B cell (primary cell): ENCODE measurements around the gene TPST1. TPM values are rescaled to one million over a fixed set of nuclear protein-coding genes. Genes with fewer than 3 reads are reported as not detected.
"Not testable (repeated sequence)": the region's sequence is repeated elsewhere in the genome, so short reads cannot be mapped to it uniquely, and the experiment has no call there.

Experiments
- ATAC-seq: fragments of 200-7000 bp; cut with Tn5 transposase; one replicate; pipeline ENCODE4 v1.10.0; 2021; ENCODE audit warnings: low read depth, mild to moderate bottlenecking, moderate number of reproducible peaks, moderate library complexity
- CTCF ChIA-PET: fragments of 350-600 bp; sonication (Branson Sonifier 250); formaldehyde crosslinking; loops from one replicate; lab custom pipeline; 2021; ENCODE audit warnings: antibody characterized with exemption, inconsistent platforms; lab: Charles Lee
- POLR2A ChIA-PET: fragments of 350-600 bp; sonication (Branson Sonifier 250); formaldehyde crosslinking; loops from one replicate; lab custom pipeline; 2021; ENCODE audit warnings: antibody characterized with exemption; lab: Charles Lee
- DNase-seq: peaks from one replicate; pipeline ENCODE4 v3.0.0; 2013
- H2AFZ ChIP-seq: 2 replicates; pipeline ENCODE4 v1.6.1; 2012; ENCODE audit warnings: mild to moderate bottlenecking, low read depth, low read length; ENCODE audit not compliant: insufficient read depth, poor library complexity, severe bottlenecking
- H3K27ac ChIP-seq, 2 donors: 1 replicate in 1 of 2; 2 replicates in 1 of 2; pipeline ENCODE4 v1.5.1; 2012 to 2013; ENCODE audit warnings: low read length in 2 of 2, mild to moderate bottlenecking in 2 of 2, moderate library complexity in 1 of 2
- H3K27me3 ChIP-seq, 4 experiments: fragments of 200-600 bp in 1 of 4; sonication (generic) in 1 of 4; replicated peaks in 1 of 4; 1 replicate in 2 of 4; 2 replicates in 2 of 4; pipeline versions ENCODE4 v1.6.1 to v1.7.0; 2013 to 2016; ENCODE audit warnings: low read length in 3 of 4, mild to moderate bottlenecking in 2 of 4, mixed read lengths in 1 of 4, moderate library complexity in 1 of 4; ENCODE audit not compliant: insufficient read depth in 4 of 4, control insufficient read depth in 3 of 4; ENCODE audit errors: control extremely low read depth in 1 of 4
- H3K36me3 ChIP-seq, 2 experiments: replicated peaks in 1 of 2; 1 replicate in 1 of 2; 2 replicates in 1 of 2; pipeline versions ENCODE4 v1.6.1 to v1.7.1; 2013; ENCODE audit warnings: low read length in 1 of 2; ENCODE audit not compliant: insufficient read depth in 2 of 2, control insufficient read depth in 1 of 2; ENCODE audit errors: control extremely low read depth in 1 of 2, extremely low read depth in 1 of 2
- H3K4me1 ChIP-seq, 2 donors: fragments of 200-600 bp in 1 of 2; sonication (generic) in 1 of 2; 1 replicate in 1 of 2; 2 replicates in 1 of 2; pipeline versions ENCODE4 v1.5.1 to v1.6.1; 2013 to 2017; ENCODE audit warnings: low read length in 2 of 2; ENCODE audit not compliant: control insufficient read depth in 2 of 2, insufficient read depth in 2 of 2
- H3K4me2 ChIP-seq: replicated peaks from 2 replicates; pipeline ENCODE3; 2012; ENCODE audit warnings: mild to moderate bottlenecking, low read depth, low read length; ENCODE audit not compliant: poor library complexity, severe bottlenecking
- H3K4me3 ChIP-seq, 5 experiments: fragments of 200-600 bp in 1 of 5; sonication (generic) in 1 of 5; 1 replicate in 3 of 5; 2 replicates in 2 of 5; pipeline versions ENCODE4 v1.5.1 to v1.7.0; 2011 to 2016; ENCODE audit warnings: low read length in 4 of 5, mild to moderate bottlenecking in 4 of 5, low read depth in 2 of 5, control low read depth in 1 of 5, moderate library complexity in 1 of 5; ENCODE audit not compliant: insufficient read depth in 1 of 5; ENCODE audit errors: control extremely low read depth in 1 of 5, extremely low read depth in 1 of 5
- H3K79me2 ChIP-seq: fragments of 200-600 bp; sonication (generic); one replicate; pipeline ENCODE4 v1.6.0; 2016; ENCODE audit warnings: low read length; ENCODE audit not compliant: control insufficient read depth, insufficient read depth
- H3K9ac ChIP-seq: fragments of 200-600 bp; sonication (generic); 2 replicates; pipeline ENCODE4 v1.6.1; 2017; ENCODE audit warnings: mild to moderate bottlenecking, low read length, moderate library complexity
- H3K9me3 ChIP-seq, 3 donors: one replicate each; pipeline versions ENCODE4 v1.6.1 to v1.7.1; 2013; ENCODE audit warnings: low read length in 2 of 3; ENCODE audit not compliant: control insufficient read depth in 2 of 3, insufficient read depth in 1 of 3; ENCODE audit errors: control extremely low read depth in 1 of 3
- H4K20me1 ChIP-seq: 2 replicates; pipeline ENCODE4 v1.6.0; 2012; ENCODE audit warnings: mild to moderate bottlenecking, low read length; ENCODE audit not compliant: insufficient read depth, control insufficient read depth, poor library complexity, severe bottlenecking
- H3K27ac Mint-ChIP-seq: one replicate; pipeline ENCODE4 v1.8.0; 2021; ENCODE audit warnings: mixed read lengths
- H3K27me3 Mint-ChIP-seq: one replicate; pipeline ENCODE4 v1.8.0; 2021; ENCODE audit warnings: mixed read lengths
- H3K4me1 Mint-ChIP-seq: one replicate; pipeline ENCODE4 v1.8.0; 2021; ENCODE audit warnings: mixed read lengths
- H3K4me3 Mint-ChIP-seq: one replicate; pipeline ENCODE4 v1.8.0; 2021; ENCODE audit warnings: mixed read lengths
- H3K9me3 Mint-ChIP-seq: one replicate; pipeline ENCODE4 v1.8.0; 2022; ENCODE audit warnings: mixed read lengths; ENCODE audit not compliant: insufficient read depth
- CTCF ChIP-seq: fragments of 200-600 bp; IDR thresholded peaks from one replicate; pipeline ENCODE4 v1.8.0; 2022; ENCODE audit warnings: antibody characterized with exemption, mild to moderate bottlenecking
- EZH2 ChIP-seq: IDR thresholded peaks from 2 replicates; pipeline ENCODE4 v1.6.1; 2012; ENCODE audit warnings: borderline replicate concordance, low read depth, mild to moderate bottlenecking, moderate library complexity, low read length; ENCODE audit not compliant: insufficient read depth, poor library complexity, severe bottlenecking
- whole genome bisulfite sequencing: methylation state at CpG from one replicate; pipeline ENCODE4 v1.1.5; 2013; ENCODE audit warnings: missing lambda C conversion rate; ENCODE audit not compliant: insufficient coverage; 5-methylcytosine and 5-hydroxymethylcytosine counted together
- intact Hi-C: fragments of 100-400 bp; cut with micrococcal nuclease; formaldehyde crosslinking; loops from one replicate; pipeline ENCODE4 v1.10.0; 2022
- polyA plus RNA-seq: library from polyadenylated mRNA; depleted of rRNA; stranded (reverse); fragments of >200 nt; gene quantifications from 2 replicates; pipeline ENCODE4 v1.2.3, GENCODE V29; 2012
- total RNA-seq, 2 donors: library from RNA; stranded (reverse); fragments of 120-200 nt in 1 of 2; gene quantifications; 1 replicate in 1 of 2; 2 replicates in 1 of 2; pipeline versions ENCODE4 v1.2.3 to v1.2.4, GENCODE V29; 2013 to 2022

Gene TPST1
- total and polyA plus RNA-seq, 2 donors (not counting 1 experiment from before 2014, with no cell fraction given) = 13.0 to 17.0 TPM

GRCh38 chr7:66399566-66399965, 194.4 kb downstream of the TPST1 start:
- ChIA-PET POLR2A (no interaction called here), CTCF (no interaction called here)
- peaks cover 0 to 15% (median 0%) of the 10 kb centered on the region in 3 donors for H3K9me3 ChIP-seq
- H3K27me3 ChIP-seq = no peaks in the 10 kb centered on the region
- H3K9ac ChIP-seq = no peak overlapping the region
- peaks cover 0 to 13% of the 10 kb centered on the region in 2 experiments for H3K36me3 ChIP-seq
- H4K20me1 ChIP-seq = no peaks in the 10 kb centered on the region
- Mint-ChIP-seq H3K9me3 (peaks cover 3% of the 10 kb centered on the region), H3K27me3 (no peaks in the 10 kb centered on the region), H3K4me3 (no peak overlapping the region), H3K27ac (no peak overlapping the region), H3K4me1 (no peaks in the 10 kb centered on the region)
- H3K4me1 ChIP-seq = no peaks in the 10 kb centered on the region
- DNase-seq (no peak), ATAC-seq (no peak)
- H3K4me2 ChIP-seq = no peak overlapping the region
- no peak overlapping the region for H3K4me3 ChIP-seq
- TF ChIP-seq CTCF (no peak), EZH2 (no peak)
- no peak overlapping the region for H3K27ac ChIP-seq
- H3K79me2 ChIP-seq = no peaks in the 10 kb centered on the region
- intact Hi-C loops = no loop called here
- H2AFZ ChIP-seq = no peak overlapping the region

- H3K27ac Mint-ChIP-seq = no peak overlapping the region
- H3K4me3 ChIP-seq = no peak overlapping the region
- H3K4me1 ChIP-seq = no peaks in the 10 kb centered on the region
- H3K4me1 Mint-ChIP-seq = no peaks in the 10 kb centered on the region
- no peak overlapping the region for H3K9ac ChIP-seq
- POLR2A ChIA-PET = no interaction called here
- H3K79me2 ChIP-seq = no peaks in the 10 kb centered on the region
- no peak overlapping the region for H2AFZ ChIP-seq
- WGBS = no CpG with 5 or more reads among the region's 3 CpGs
- no peak for DNase-seq
- H3K4me3 Mint-ChIP-seq = no peak overlapping the region
- no peak overlapping the region for H3K4me2 ChIP-seq
- TF ChIP-seq EZH2 (no peak), CTCF (no peak)
- no peak for ATAC-seq
- H3K9me3 ChIP-seq = peaks cover 0 to 15% (median 0%) of the 10 kb centered on the region in 3 donors
- CTCF ChIA-PET = no interaction called here
- H4K20me1 ChIP-seq = no peaks in the 10 kb centered on the region
- no peaks in the 10 kb centered on the region for H3K27me3 Mint-ChIP-seq
- H3K27ac ChIP-seq = no peak overlapping the region
- no peaks in the 10 kb centered on the region for H3K27me3 ChIP-seq
- peaks cover 3% of the 10 kb centered on the region for H3K9me3 Mint-ChIP-seq
- peaks cover 0 to 13% of the 10 kb centered on the region in 2 experiments for H3K36me3 ChIP-seq
- intact Hi-C loops = no loop called here
These were observed 195.3 kb downstream of the TPST1 start for GRCh38 chr7:66400400-66400799.

GRCh38 chr7:66401126-66401525, 196.0 kb downstream of the TPST1 start:
- H3K9ac ChIP-seq, POLR2A ChIA-PET, ATAC-seq, H3K9me3 Mint-ChIP-seq, intact Hi-C loops, H3K27me3 ChIP-seq, H3K27ac ChIP-seq, H3K4me1 Mint-ChIP-seq, H3K27me3 Mint-ChIP-seq, H3K4me3 Mint-ChIP-seq, H3K4me1 ChIP-seq, H4K20me1 ChIP-seq, H3K4me3 ChIP-seq, H3K79me2 ChIP-seq, DNase-seq, H3K27ac Mint-ChIP-seq, H2AFZ ChIP-seq, CTCF ChIA-PET, H3K4me2 ChIP-seq: not testable (repeated sequence)
- Histone ChIP-seq H3K9me3 (peaks cover 0 to 15% (median 0%) of the 10 kb centered on the region in 3 donors), H3K36me3 (peaks cover 0 to 13% of the 10 kb centered on the region in 2 experiments)
- WGBS = 100% methylated on average over 2 of the region's 4 CpGs
